Effector CD4-positive, alpha-beta T cell (primary cell): ENCODE measurements around the gene NR1I2.

Experiments
- DNase-seq: peaks from one replicate; pipeline ENCODE4 v3.0.0-alpha.2; 2020

Gene NR1I2

GRCh38 chr3:119825820-119826219, 43.9 kb downstream of the NR1I2 start:
- no peak for DNase-seq

GRCh38 chr3:119826711-119827608, 45.1 kb downstream of the NR1I2 start:
- DNase-seq, result no peak

- no peak for DNase-seq
These were observed 47.5 kb downstream of the NR1I2 start for GRCh38 chr3:119829420-119829819.

GRCh38 chr3:119831022-119831421, 49.1 kb downstream of the NR1I2 start:
- DNase-seq, result no peak

GRCh38 chr3:119831941-119832371, 50.1 kb downstream of the NR1I2 start:
- no peak for DNase-seq

GRCh38 chr3:119834754-119835370, 53.0 kb downstream of the NR1I2 start:
- DNase-seq, result no peak

DNA sequence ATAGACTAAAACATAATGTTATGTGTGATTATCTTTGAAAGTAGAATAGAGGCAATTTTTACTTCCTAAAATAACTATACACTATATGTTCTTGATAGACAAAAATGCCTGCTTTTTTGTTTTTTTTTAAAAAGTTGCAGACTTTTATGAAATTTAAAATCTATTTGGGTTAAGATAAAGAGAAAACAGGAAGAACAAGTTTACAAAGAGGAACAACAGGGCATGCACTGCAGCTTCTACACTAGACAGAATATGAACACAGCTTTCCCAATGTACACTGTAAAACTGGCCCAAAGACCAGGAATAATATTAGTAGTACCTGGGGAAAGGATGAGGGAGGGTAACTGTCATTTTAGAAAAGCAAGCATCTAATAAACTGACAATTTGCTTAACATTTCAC, 53.7 kb downstream of the NR1I2 start:
- DNase-seq, result no peak

DNA sequence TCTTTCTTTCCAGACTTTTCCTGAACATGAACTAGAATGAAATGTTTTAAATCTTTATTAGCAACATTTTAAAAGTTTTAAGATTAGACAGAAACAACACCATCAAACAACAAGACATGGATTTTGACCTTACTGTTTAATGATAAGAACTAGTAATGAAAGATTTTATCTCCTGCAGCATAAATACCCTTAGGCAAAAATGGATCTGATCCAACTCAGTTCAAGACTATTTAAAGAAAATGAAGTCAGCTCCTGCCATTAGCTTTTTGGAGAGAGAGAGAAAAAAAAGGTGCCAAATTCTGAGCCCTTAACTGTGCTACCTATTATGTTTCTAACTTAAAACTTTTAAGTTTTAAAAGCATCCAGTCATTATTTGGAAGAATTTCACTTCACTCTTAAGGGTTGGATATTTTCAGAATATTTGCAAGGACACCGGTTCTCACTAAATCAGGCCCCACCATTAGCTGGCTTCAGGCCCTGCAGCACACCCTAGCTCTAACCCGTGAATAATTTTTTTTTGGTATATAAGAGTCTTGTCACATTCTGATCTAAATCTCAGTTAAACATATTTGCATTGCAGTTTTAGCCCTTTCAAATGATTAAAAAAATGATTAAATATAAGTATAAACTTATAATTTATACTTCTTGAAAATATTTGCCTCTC, 60.0 kb downstream of the NR1I2 start:
- no peak for DNase-seq

- DNase-seq, result no peak
These were observed 67.2 kb downstream of the NR1I2 start for GRCh38 chr3:119849126-119849525.

DNA sequence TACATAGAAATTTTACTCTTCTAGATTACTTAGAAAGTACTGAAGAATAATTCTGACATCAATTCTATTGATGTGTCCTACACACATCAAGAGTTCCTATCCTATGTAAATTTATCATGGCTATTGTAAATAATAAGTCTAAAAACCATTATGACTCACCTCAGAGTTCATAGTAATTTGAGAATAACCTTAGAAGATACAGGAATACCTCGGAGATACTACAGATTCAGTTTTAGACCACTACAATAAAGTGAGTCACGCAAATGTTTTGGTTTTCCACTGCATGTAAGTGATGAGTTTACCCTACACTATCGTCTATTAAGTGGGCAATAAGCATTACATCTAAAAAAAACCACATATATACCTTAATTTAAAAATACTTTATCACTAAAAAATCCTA, 74.8 kb downstream of the NR1I2 start:
- DNase-seq, result no peak

DNA sequence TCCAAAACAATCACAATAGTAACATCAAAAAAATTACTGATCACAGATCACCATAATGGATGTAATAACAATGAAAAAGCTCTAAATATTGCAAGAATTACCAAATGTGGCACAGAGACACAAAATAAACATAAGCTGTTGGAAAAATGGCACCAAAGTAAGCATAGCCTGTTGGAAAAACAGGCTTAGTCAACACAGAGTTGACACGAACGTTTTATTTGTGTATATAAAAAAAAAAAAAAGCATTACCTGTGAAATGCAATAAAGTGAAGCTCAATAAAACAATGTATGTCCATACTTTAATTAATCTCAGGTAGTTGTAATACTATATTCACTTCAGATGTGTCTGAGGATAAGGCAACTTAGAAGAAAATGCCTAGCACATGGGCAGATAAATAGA, 77.1 kb downstream of the NR1I2 start:
- DNase-seq, result no peak

DNA sequence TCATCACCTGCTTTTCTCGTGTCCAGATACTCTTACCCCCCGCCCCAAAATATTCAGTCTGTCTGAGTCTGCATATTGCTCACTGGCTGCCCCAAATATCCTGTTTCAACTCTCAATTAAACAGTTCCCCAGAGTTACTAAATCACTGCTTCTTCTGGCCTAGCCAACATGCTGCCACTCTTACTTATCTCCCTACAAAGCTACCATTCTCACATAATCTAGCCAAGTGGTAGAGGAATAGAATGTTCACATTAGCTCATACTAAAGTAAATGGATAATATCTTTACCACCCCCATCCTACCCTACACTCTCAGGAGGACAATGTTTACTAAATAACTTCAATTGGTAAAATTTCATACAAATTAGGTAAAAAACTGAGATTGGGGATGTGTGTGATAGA, 77.8 kb downstream of the NR1I2 start:
- DNase-seq, result no peak

DNA sequence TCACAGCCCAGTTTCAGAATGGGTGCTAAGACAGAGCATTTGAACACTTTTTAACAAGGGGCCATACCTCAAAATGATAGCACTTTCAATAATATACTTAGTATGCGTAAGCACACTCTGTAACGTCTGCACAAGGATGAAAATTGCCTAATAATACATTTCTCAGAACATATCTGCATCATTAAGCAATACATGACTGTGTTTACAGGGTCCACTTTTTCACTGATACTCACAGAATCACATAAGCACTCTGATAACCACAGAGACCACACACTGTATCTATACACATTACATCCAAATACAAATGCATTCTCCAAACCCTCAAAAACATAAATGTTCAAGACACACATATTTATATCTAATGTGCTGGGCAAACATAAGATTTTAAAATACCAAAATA, 79.8 kb downstream of the NR1I2 start:
- DNase-seq, result no peak

DNA sequence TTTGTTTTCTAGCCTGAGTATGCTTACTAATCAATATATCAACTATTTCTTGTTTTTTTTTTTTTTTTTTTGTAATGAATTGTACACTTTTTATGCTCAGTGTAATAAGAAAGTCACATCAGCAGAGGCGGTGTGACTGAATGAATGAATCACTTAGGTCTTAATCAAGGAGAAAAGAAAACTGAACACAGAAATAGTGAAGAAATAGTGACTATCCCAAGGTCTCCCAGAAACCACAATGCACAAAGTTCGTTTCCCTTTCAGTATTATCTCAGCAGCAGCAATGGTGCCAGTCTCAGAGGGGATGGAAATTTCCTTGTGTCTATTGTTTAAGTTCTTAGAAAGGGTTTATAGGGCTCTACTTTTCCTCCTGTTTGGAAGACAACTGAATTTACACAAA, 80.7 kb downstream of the NR1I2 start:
- DNase-seq, result no peak

GRCh38 chr3:119864476-119864875, 82.6 kb downstream of the NR1I2 start:
- DNase-seq, result no peak
